A673 (cell line): Measurements from ENCODE around the gene PARP8. TPM values are rescaled to one million over a fixed set of nuclear protein-coding genes. Genes with fewer than 3 reads are reported as not detected.
"Not testable (repeated sequence)": the region's sequence is repeated elsewhere in the genome, so short reads cannot be mapped to it uniquely, and the experiment has no call there.

Experiments used
- BruUV-seq: library from RNA; stranded (reverse); fragments of 400-500 nt; replicated peaks from 2 replicates; lab custom pipeline; 2021; lab: Mats Ljungman, UMichigan
- CTCF ChIA-PET: fragments of 300-600 bp; sonication (Branson Sonifier 250); formaldehyde crosslinking; loops from one replicate; lab custom pipeline; 2022; ENCODE audit warnings: antibody characterized with exemption; lab: Charles Lee
- POLR2A ChIA-PET: fragments of 300-600 bp; sonication (Branson Sonifier 250); formaldehyde crosslinking; loops from one replicate; lab custom pipeline; 2022; ENCODE audit warnings: antibody characterized with exemption; ENCODE audit not compliant: low non-redundant PET; lab: Charles Lee
- DNase-seq: peaks from one replicate; pipeline ENCODE4 v3.0.0-alpha.2; 2015; ENCODE audit warnings: low spot score
- H3K27ac ChIP-seq: fragments of 200-600 bp; sonication (generic); 2 replicates; pipeline ENCODE4 v1.5.1; 2016; ENCODE audit warnings: mixed run types, low read depth, mild to moderate bottlenecking, mixed read lengths, antibody characterized with exemption, low read length; ENCODE audit not compliant: poor library complexity, severe bottlenecking
- H3K27me3 ChIP-seq: fragments of 200-600 bp; sonication (generic); replicated peaks from 2 replicates; pipeline ENCODE4 v1.6.1; 2017; ENCODE audit warnings: mixed run types, low read depth, mild to moderate bottlenecking, mixed read lengths, antibody characterized with exemption, low read length; ENCODE audit not compliant: insufficient read depth, poor library complexity
- H3K36me3 ChIP-seq: fragments of 200-600 bp; sonication (generic); 2 replicates; pipeline ENCODE4 v1.6.1; 2016; ENCODE audit warnings: mixed run types, mild to moderate bottlenecking, mixed read lengths, antibody characterized with exemption, low read length; ENCODE audit not compliant: insufficient read depth, poor library complexity, severe bottlenecking
- H3K4me1 ChIP-seq: fragments of 200-600 bp; sonication (generic); 2 replicates; pipeline ENCODE4 v1.6.1; 2017; ENCODE audit warnings: mixed run types, mild to moderate bottlenecking, mixed read lengths, antibody characterized with exemption, low read length; ENCODE audit not compliant: insufficient read depth, poor library complexity, severe bottlenecking
- H3K4me3 ChIP-seq: fragments of 200-600 bp; sonication (generic); 2 replicates; pipeline ENCODE4 v1.5.1; 2016; ENCODE audit warnings: low read depth, mixed run types, mild to moderate bottlenecking, mixed read lengths, low read length; ENCODE audit not compliant: poor library complexity, severe bottlenecking
- H3K9me3 ChIP-seq: fragments of 200-600 bp; sonication (generic); 2 replicates; pipeline ENCODE4 v1.6.1; 2016; ENCODE audit warnings: mixed run types, low read depth, mild to moderate bottlenecking, mixed read lengths, antibody characterized with exemption, low read length; ENCODE audit not compliant: poor library complexity, severe bottlenecking
- EZH2 ChIP-seq: fragments of 200-600 bp; sonication (generic); IDR thresholded peaks from 2 replicates; pipeline ENCODE4 v1.6.1; 2017; ENCODE audit warnings: borderline replicate concordance, low read depth, mild to moderate bottlenecking, mixed read lengths, antibody characterized with exemption, low read length; ENCODE audit not compliant: poor library complexity, severe bottlenecking
- intact Hi-C: fragments of 100-400 bp; cut with micrococcal nuclease; formaldehyde crosslinking; loops from one replicate; pipeline ENCODE4 v1.10.0; 2022; ENCODE audit not compliant: unreplicated experiment
- total RNA-seq: library from RNA; stranded (reverse); gene quantifications from 2 replicates; pipeline ENCODE4 v1.2.3, GENCODE V29; 2021
- TF ChIP-seq, protein P1 (sequence below): fragments of 300-800, 200-600 bp; sonication (generic); conservative IDR thresholded peaks from 2 replicates; pipeline ENCODE4 v1.5.1; 2017; ENCODE audit warnings: low read depth, mild to moderate bottlenecking, antibody characterized with exemption, low read length, moderate library complexity, mixed read lengths

The PARP8 gene
- total RNA-seq, 1 experiment from 2014 or later: 18.0 TPM

DNA sequence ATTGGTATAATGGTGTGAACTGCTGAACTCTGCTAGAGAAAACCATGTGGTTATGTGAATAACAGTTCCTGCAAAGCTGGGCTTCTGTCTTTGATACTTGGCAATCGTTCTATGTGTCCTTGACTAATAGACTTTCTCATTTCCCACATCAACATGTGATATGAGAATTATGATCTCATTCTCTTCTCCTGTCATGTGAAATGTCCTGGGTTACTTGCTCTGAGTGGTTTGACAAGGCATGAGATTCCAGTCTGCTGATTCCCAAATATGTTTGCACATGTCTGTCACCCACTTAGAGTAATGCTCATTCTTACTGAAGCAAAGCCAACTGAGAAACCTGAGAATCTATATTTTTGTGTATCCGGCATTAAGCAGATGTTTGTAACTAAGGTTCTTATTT lies 141.2 kb downstream of the PARP8 start:
- ChIA-PET CTCF (no interaction called here), POLR2A (no interaction called here)
- intact Hi-C loops: no loop called here

DNA sequence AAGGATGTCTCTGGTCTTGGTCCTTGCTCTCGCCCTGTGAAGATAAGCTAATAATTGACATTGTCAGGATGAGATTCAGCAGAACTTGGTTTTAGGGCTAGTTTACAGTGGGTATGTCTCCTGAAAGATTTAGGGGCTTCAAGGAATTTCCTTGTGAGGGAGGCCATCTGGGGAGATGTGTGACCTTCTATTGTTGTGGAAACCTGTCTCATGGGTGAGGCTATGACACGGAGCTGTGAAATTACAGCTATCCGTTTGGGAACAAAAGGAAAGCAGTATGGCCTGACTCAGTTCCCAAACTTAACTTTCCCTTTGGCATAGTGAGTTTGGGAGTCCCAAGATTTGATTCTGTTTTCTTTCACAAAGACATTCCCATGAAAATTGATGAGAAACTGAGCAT lies 142.0 kb downstream of the PARP8 start:
- Histone ChIP-seq H3K27me3 (no peaks in the 10 kb centered on the region), H3K36me3 (no peaks in the 10 kb centered on the region), H3K4me3 (no peak overlapping the region), H3K4me1 (no peaks in the 10 kb centered on the region), H3K9me3 (no peaks in the 10 kb centered on the region), H3K27ac (no peak overlapping the region)
- CTCF ChIA-PET: no interaction called here
- no peak for DNase-seq
- POLR2A ChIA-PET: no interaction called here
- no TSS peak for BruUV-seq
- intact Hi-C loops: no loop called here
- TF ChIP-seq, protein P1, sequence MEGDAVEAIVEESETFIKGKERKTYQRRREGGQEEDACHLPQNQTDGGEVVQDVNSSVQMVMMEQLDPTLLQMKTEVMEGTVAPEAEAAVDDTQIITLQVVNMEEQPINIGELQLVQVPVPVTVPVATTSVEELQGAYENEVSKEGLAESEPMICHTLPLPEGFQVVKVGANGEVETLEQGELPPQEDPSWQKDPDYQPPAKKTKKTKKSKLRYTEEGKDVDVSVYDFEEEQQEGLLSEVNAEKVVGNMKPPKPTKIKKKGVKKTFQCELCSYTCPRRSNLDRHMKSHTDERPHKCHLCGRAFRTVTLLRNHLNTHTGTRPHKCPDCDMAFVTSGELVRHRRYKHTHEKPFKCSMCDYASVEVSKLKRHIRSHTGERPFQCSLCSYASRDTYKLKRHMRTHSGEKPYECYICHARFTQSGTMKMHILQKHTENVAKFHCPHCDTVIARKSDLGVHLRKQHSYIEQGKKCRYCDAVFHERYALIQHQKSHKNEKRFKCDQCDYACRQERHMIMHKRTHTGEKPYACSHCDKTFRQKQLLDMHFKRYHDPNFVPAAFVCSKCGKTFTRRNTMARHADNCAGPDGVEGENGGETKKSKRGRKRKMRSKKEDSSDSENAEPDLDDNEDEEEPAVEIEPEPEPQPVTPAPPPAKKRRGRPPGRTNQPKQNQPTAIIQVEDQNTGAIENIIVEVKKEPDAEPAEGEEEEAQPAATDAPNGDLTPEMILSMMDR: no peak
- no peak for TF ChIP-seq EZH2

More for the DNA sequence above, 141.2 kb downstream of the PARP8 start:
- DNase-seq: no peak
- Histone ChIP-seq H3K4me3 (no peak overlapping the region), H3K36me3 (peaks cover 5% of the 10 kb centered on the region), H3K4me1 (no peaks in the 10 kb centered on the region), H3K9me3 (peaks cover 5% of the 10 kb centered on the region), H3K27ac (no peak overlapping the region), H3K27me3 (no peaks in the 10 kb centered on the region)
- no peak for TF ChIP-seq EZH2
- TF ChIP-seq, protein P1: no peak
- no TSS peak for BruUV-seq

DNA sequence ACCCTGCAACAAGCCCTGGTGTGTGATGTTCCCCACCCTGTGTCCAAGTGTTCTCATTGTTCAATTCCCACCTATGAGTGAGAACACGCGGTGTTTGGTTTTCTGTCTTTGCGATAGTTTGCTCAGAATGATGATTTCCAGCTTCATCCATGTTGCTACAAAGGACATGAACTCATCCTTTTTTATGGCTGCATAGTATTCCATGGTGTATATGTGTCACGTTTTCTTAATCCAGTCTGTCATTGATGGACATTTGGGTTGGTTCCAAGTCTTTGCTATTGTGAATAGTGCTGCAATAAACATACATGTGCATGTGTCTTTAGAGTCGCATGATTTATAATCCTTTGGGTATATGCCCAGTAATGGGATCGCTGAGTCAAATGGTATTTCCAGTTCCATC lies 145.3 kb downstream of the PARP8 start:
- H3K27ac ChIP-seq, H3K36me3 ChIP-seq, H3K4me1 ChIP-seq, DNase-seq, H3K4me3 ChIP-seq, BruUV-seq, H3K9me3 ChIP-seq, CTCF ChIA-PET, H3K27me3 ChIP-seq, POLR2A ChIA-PET, intact Hi-C loops: not testable (repeated sequence)

DNA sequence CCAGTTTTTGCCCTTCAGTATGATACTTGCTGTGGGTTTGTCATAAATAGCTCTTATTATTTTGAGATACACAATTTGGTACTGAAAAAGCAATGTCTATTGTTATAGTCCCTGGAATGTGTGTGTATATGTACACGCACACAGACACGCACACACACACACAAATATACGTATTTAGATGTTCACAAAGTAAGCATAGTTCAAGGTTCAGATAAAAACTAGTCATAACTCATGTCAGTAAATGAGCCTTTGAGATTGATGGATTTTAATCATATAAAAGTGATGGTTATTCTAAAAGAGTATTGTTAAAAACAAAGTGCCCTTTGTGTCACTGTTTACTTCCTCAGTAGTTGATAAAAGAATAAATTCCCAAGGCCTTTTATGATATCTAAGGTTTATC lies 147.3 kb downstream of the PARP8 start:
- no peak for DNase-seq
- H3K4me3 ChIP-seq: no peak overlapping the region
- H3K9me3 ChIP-seq: no peaks in the 10 kb centered on the region
- no peaks in the 10 kb centered on the region for H3K36me3 ChIP-seq
- no peak for TF ChIP-seq EZH2
- TF ChIP-seq, protein P1: no peak
- intact Hi-C loops: no loop called here
- ChIA-PET POLR2A (no interaction called here), CTCF (no interaction called here)
- BruUV-seq: no TSS peak
- no peaks in the 10 kb centered on the region for H3K27me3 ChIP-seq
- H3K27ac ChIP-seq: no peak overlapping the region
- H3K4me1 ChIP-seq: no peaks in the 10 kb centered on the region
